ENCODE results near the gene SLC2A13.
A peak's percentile ranks its signal among the peaks of the same experiment; 100 is the strongest.
"Not testable (repeated sequence)": the region's sequence is repeated elsewhere in the genome, so short reads cannot be mapped to it uniquely, and the experiment has no call there.

Gene SLC2A13

GRCh38 chr12:39752482-39753137 lies 353.3 kb downstream of the SLC2A13 start:
- DNase-seq (ENCODE audit: low read depth) = no peak
- TF ChIP-seq CTCF (IDR thresholded peaks at IDR 0.05; ENCODE audit: insufficient read depth, low read depth, low read length, missing control alignments) = no peak
- H3K4me3 ChIP-seq (ENCODE audit: low read depth, low read length) = no peak overlapping the region

- H3K4me3 ChIP-seq (ENCODE audit: low read depth, low read length); DNase-seq (ENCODE audit: low read depth): not testable (repeated sequence)
Measured at GRCh38 chr12:39746151-39746550, 359.7 kb downstream of the SLC2A13 start.

GRCh38 chr12:39743655-39744054 lies 362.2 kb downstream of the SLC2A13 start:
- no peak overlapping the region for H3K4me3 ChIP-seq (ENCODE audit: low read depth, low read length)
- no peak for TF ChIP-seq CTCF (IDR thresholded peaks at IDR 0.05; ENCODE audit: insufficient read depth, low read depth, low read length, missing control alignments)
- DNase-seq (ENCODE audit: low read depth) = no peak

GRCh38 chr12:39736406-39736805 lies 369.5 kb downstream of the SLC2A13 start:
- H3K4me3 ChIP-seq (ENCODE audit: low read depth, low read length) = no peak overlapping the region
- DNase-seq (ENCODE audit: low read depth) = no peak
- no peak for TF ChIP-seq CTCF (IDR thresholded peaks at IDR 0.05; ENCODE audit: insufficient read depth, low read depth, low read length, missing control alignments)

GRCh38 chr12:39723831-39724230 lies 382.1 kb downstream of the SLC2A13 start:
- H3K4me3 ChIP-seq (ENCODE audit: low read depth, low read length) = no peak overlapping the region
- DNase-seq (ENCODE audit: low read depth) = peak; percentile 15
- no peak for TF ChIP-seq CTCF (IDR thresholded peaks at IDR 0.05; ENCODE audit: insufficient read depth, low read depth, low read length, missing control alignments)

GRCh38 chr12:39722504-39722903 lies 383.4 kb downstream of the SLC2A13 start:
- no peak overlapping the region for H3K4me3 ChIP-seq (ENCODE audit: low read depth, low read length)
- no peak for TF ChIP-seq CTCF (IDR thresholded peaks at IDR 0.05; ENCODE audit: insufficient read depth, low read depth, low read length, missing control alignments)
- no peak for DNase-seq (ENCODE audit: low read depth)

- no peak overlapping the region for H3K4me3 ChIP-seq (ENCODE audit: low read depth, low read length)
- no peak for TF ChIP-seq CTCF (IDR thresholded peaks at IDR 0.05; ENCODE audit: insufficient read depth, low read depth, low read length, missing control alignments)
- no peak for DNase-seq (ENCODE audit: low read depth)
Measured at GRCh38 chr12:39713552-39713951, 392.3 kb downstream of the SLC2A13 start.
